Measurements from ENCODE around the gene ZXDB.
A peak's percentile ranks its signal among the peaks of the same experiment; 100 is the strongest.
"Not testable (repeated sequence)": the region's sequence is repeated elsewhere in the genome, so short reads cannot be mapped to it uniquely, and the experiment has no call there.

ZXDB gene

GRCh38 chrX:57591284-57592159 is at the start of gene ZXDB:
TSS of gene ZXDB (plus strand) at chrX:57592011. CDS start at chrX:57592049, 38 bp downstream.
- H3K9me3 ChIP-seq (replicated peaks in 1 of 11); H3K36me3 ChIP-seq: not testable (repeated sequence)
- H3K27ac ChIP-seq: peak within 1 kb of the TSS; percentile 78 to 87 (median 85)
- H3K27me3 ChIP-seq: peaks cover 29 to 70% (median 50%) of the 10 kb centered on the region in 11 experiments
- H3K4me1 ChIP-seq: peaks cover 8 to 33% (median 23%) of the 10 kb centered on the region in 10 experiments; a peak in 19 of 20 replicates
- peak within 1 kb of the TSS; percentile 47 to 71 (median 63) for H3K4me3 ChIP-seq
- peak within 1 kb of the TSS; percentile 79 to 90 (median 86) for H3K9ac ChIP-seq
- peaks cover 0 to 28% (median 15%) of the 10 kb centered on the region in 11 experiments; a peak in 14 of 22 replicates for H4K20me1 ChIP-seq
- H3K4me2 ChIP-seq: peak within 1 kb of the TSS; percentile 73 to 87 (median 77)

- Histone ChIP-seq H3K4me2 (no peak overlapping the region), H3K4me3 (no peak overlapping the region), H3K9me3 (replicated peaks in 1 of 11) (peaks cover 3 to 13% (median 6%) of the 10 kb centered on the region in 11 experiments; a peak in 15 of 22 replicates), H3K27ac (no peak overlapping the region), H3K9ac (no peak overlapping the region), H3K27me3 (peaks cover 4 to 30% (median 18%) of the 10 kb centered on the region in 11 experiments; a peak in 15 of 22 replicates), H3K4me1 (no peaks in the 10 kb centered on the region), H3K36me3 (no peaks in the 10 kb centered on the region), H4K20me1 (no peaks in the 10 kb centered on the region; a peak in 1 of 22 replicates)
- TF ChIP-seq Cebpa-rat (IDR thresholded peaks at IDR 0.05): no peak
Observed at GRCh38 chrX:57565198-57565597, 26.6 kb upstream of the ZXDB start.

- no peak for TF ChIP-seq Cebpa-rat (IDR thresholded peaks at IDR 0.05)
- Histone ChIP-seq H3K27me3 (peaks cover 8 to 48% (median 23%) of the 10 kb centered on the region in 11 experiments; a peak in 20 of 22 replicates), H3K9me3 (replicated peaks in 1 of 11) (no peaks in the 10 kb centered on the region), H3K4me3 (no peak overlapping the region), H3K36me3 (no peaks in the 10 kb centered on the region), H4K20me1 (no peaks in the 10 kb centered on the region), H3K4me1 (no peaks in the 10 kb centered on the region), H3K27ac (no peak overlapping the region), H3K9ac (no peak overlapping the region), H3K4me2 (no peak overlapping the region)
Observed at GRCh38 chrX:57573754-57574153, 18.1 kb upstream of the ZXDB start.

GRCh38 chrX:57582948-57583347 is 8.9 kb upstream of the ZXDB start:
- not testable (repeated sequence) for H3K27ac ChIP-seq; H3K4me3 ChIP-seq; H3K9ac ChIP-seq; H3K9me3 ChIP-seq (replicated peaks in 1 of 11); H3K4me2 ChIP-seq; H3K4me1 ChIP-seq; H3K36me3 ChIP-seq; H4K20me1 ChIP-seq
- H3K27me3 ChIP-seq: peaks cover 42 to 88% (median 70%) of the 10 kb centered on the region in 11 experiments; a peak in 21 of 22 replicates

GRCh38 chrX:57583477-57583876 is 8.3 kb upstream of the ZXDB start:
- H3K27ac ChIP-seq: no peak overlapping the region
- H3K4me3 ChIP-seq: no peak overlapping the region
- H3K4me1 ChIP-seq: peaks cover 0 to 6% (median 0%) of the 10 kb centered on the region in 10 experiments; a peak in 1 of 20 replicates
- no peaks in the 10 kb centered on the region for H3K36me3 ChIP-seq
- TF ChIP-seq Cebpa-rat (IDR thresholded peaks at IDR 0.05): no peak
- H4K20me1 ChIP-seq: no peaks in the 10 kb centered on the region
- H3K4me2 ChIP-seq: no peak overlapping the region
- peaks cover 44 to 85% (median 74%) of the 10 kb centered on the region in 11 experiments; a peak in 21 of 22 replicates for H3K27me3 ChIP-seq
- no peak overlapping the region for H3K9ac ChIP-seq
- H3K9me3 ChIP-seq (replicated peaks in 1 of 11): no peaks in the 10 kb centered on the region

GRCh38 chrX:57586360-57586759 is 5.5 kb upstream of the ZXDB start:
- no peak overlapping the region for H3K9ac ChIP-seq
- peaks cover 6 to 12% (median 9%) of the 10 kb centered on the region in 10 experiments; a peak in 19 of 20 replicates for H3K4me1 ChIP-seq
- H3K9me3 ChIP-seq (replicated peaks in 1 of 11): no peaks in the 10 kb centered on the region
- H3K36me3 ChIP-seq: no peaks in the 10 kb centered on the region
- H4K20me1 ChIP-seq: no peaks in the 10 kb centered on the region
- no peak overlapping the region for H3K27ac ChIP-seq
- H3K27me3 ChIP-seq: peaks cover 32 to 80% (median 54%) of the 10 kb centered on the region in 11 experiments; a peak in 21 of 22 replicates
- no peak overlapping the region for H3K4me3 ChIP-seq
- no peak for TF ChIP-seq Cebpa-rat (IDR thresholded peaks at IDR 0.05)
- H3K4me2 ChIP-seq: no peak overlapping the region

- H3K36me3 ChIP-seq: no peaks in the 10 kb centered on the region
- no peaks in the 10 kb centered on the region for H4K20me1 ChIP-seq
- H3K9ac ChIP-seq: no peak overlapping the region
- peaks cover 25 to 78% (median 49%) of the 10 kb centered on the region in 11 experiments; a peak in 21 of 22 replicates for H3K27me3 ChIP-seq
- no peak overlapping the region for H3K4me2 ChIP-seq
- H3K27ac ChIP-seq: no peak overlapping the region
- H3K4me3 ChIP-seq: no peak overlapping the region
- no peak for TF ChIP-seq Cebpa-rat (IDR thresholded peaks at IDR 0.05)
- H3K4me1 ChIP-seq: peaks cover 6 to 12% (median 9%) of the 10 kb centered on the region in 10 experiments; a peak in 19 of 20 replicates
- H3K9me3 ChIP-seq (replicated peaks in 1 of 11): no peaks in the 10 kb centered on the region
Observed at GRCh38 chrX:57587062-57587461, 4.7 kb upstream of the ZXDB start.

GRCh38 chrX:57587607-57588006 is 4.2 kb upstream of the ZXDB start:
- no peak for TF ChIP-seq Cebpa-rat (IDR thresholded peaks at IDR 0.05)
- no peak overlapping the region for H3K9ac ChIP-seq
- H3K4me2 ChIP-seq: no peak overlapping the region; a peak in 1 of 22 replicates
- H3K9me3 ChIP-seq (replicated peaks in 1 of 11): no peaks in the 10 kb centered on the region
- H3K27me3 ChIP-seq: peaks cover 24 to 73% (median 47%) of the 10 kb centered on the region in 11 experiments; a peak in 21 of 22 replicates
- H3K4me3 ChIP-seq: no peak overlapping the region
- H4K20me1 ChIP-seq: peaks cover 0 to 2% (median 0%) of the 10 kb centered on the region in 11 experiments; a peak in 3 of 22 replicates
- H3K36me3 ChIP-seq: no peaks in the 10 kb centered on the region
- peaks cover 6 to 12% (median 9%) of the 10 kb centered on the region in 10 experiments; a peak in 19 of 20 replicates for H3K4me1 ChIP-seq
- H3K27ac ChIP-seq: no peak overlapping the region

GRCh38 chrX:57592160-57592893 is 516 bp downstream of the ZXDB start:
- Histone ChIP-seq H3K27me3 (peaks cover 30 to 70% (median 50%) of the 10 kb centered on the region in 11 experiments), H3K4me2 (peak overlapping the region; percentile 69 to 87 (median 77)), H3K36me3 (peaks cover 0 to 10% (median 0%) of the 10 kb centered on the region in 11 experiments; a peak in 1 of 22 replicates), H3K9ac (peak overlapping the region; percentile 79 to 90 (median 86)), H3K4me3 (peak overlapping the region; percentile 47 to 71 (median 63)), H3K27ac (peak overlapping the region; percentile 78 to 87 (median 85)), H4K20me1 (peaks cover 0 to 35% (median 15%) of the 10 kb centered on the region in 11 experiments; a peak in 14 of 22 replicates), H3K4me1 (peaks cover 8 to 37% (median 23%) of the 10 kb centered on the region in 10 experiments; a peak in 19 of 20 replicates)
- not testable (repeated sequence) for H3K9me3 ChIP-seq (replicated peaks in 1 of 11)

GRCh38 chrX:57592894-57593215 is 1.0 kb downstream of the ZXDB start:
- Histone ChIP-seq H3K27me3 (peaks cover 32 to 71% (median 50%) of the 10 kb centered on the region in 11 experiments), H3K27ac (peak overlapping the region in 9 of 11 experiments; percentile 81 to 87 (median 85); a peak in 14 of 22 replicates), H3K4me1 (peaks cover 8 to 34% (median 23%) of the 10 kb centered on the region in 10 experiments; a peak in 19 of 20 replicates), H4K20me1 (peaks cover 0 to 35% (median 15%) of the 10 kb centered on the region in 11 experiments; a peak in 14 of 22 replicates), H3K36me3 (peaks cover 0 to 10% (median 0%) of the 10 kb centered on the region in 11 experiments; a peak in 1 of 22 replicates), H3K4me3 (peak overlapping the region; percentile 47 to 71 (median 63)), H3K4me2 (peak overlapping the region; percentile 69 to 87 (median 77)), H3K9ac (peak overlapping the region; percentile 79 to 90 (median 86))
- not testable (repeated sequence) for H3K9me3 ChIP-seq (replicated peaks in 1 of 11)

Data from BLaER1 treated with 17β-estradiol and CSF1 and Interleukin-3, amounts not matched to agents 10 nM and 100 nM (cell line).